Stomach (tissue), 4 donors: ENCODE data around the gene SEC23B.

Experiments
- CTCF ChIP-seq, 7 experiments: fragments of 450-650 bp in 4 of 7; fragments of 200-600 bp in 3 of 7; sonication (generic) in 3 of 7; IDR thresholded peaks; one replicate each; pipeline ENCODE4 v1.5.1; 2016 to 2019; ENCODE audit warnings: antibody characterized with exemption in 7 of 7, control low read depth in 2 of 7, mild to moderate bottlenecking in 1 of 7
- POLR2A ChIP-seq, 4 donors: fragments of 450-650 bp; IDR thresholded peaks; one replicate each; pipeline ENCODE4 v1.6.1; 2016; ENCODE audit warnings: antibody characterized with exemption in 4 of 4, control low read depth in 2 of 4, mild to moderate bottlenecking in 1 of 4, moderate library complexity in 1 of 4

DNA sequence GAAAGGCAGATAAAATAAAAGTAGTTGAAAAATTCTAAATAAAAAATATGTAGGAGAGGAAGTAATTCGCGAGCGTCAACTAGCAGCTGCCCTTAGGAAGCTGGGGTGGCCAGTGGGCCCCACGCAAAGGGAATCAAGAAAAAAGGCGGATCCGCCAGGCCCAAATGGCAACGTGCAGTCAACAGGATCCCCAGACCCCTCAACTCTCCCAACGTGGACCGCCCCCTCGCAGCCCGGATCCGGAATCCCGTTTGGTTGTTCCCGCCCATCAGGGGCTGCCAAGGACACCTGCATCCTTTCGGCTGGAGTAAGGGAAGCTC is 41.2 kb upstream of the SEC23B start:
- no peak for TF ChIP-seq CTCF (IDR thresholded peaks at IDR 0.05)
- TF ChIP-seq POLR2A (IDR thresholded peaks at IDR 0.05), result no peak
